GM12878 (cell line): Measurements from ENCODE around the gene SLC35D2.

Experiments used
- CTCF ChIP-seq, 3 experiments: IDR thresholded peaks in 2 of 3; conservative IDR thresholded peaks in 1 of 3; 2 replicates each; pipeline ENCODE4 v1.5.1; 2011; ENCODE audit warnings: low read depth in 3 of 3, low read length in 3 of 3, mild to moderate bottlenecking in 3 of 3, control low read depth in 2 of 3, moderate library complexity in 2 of 3, inconsistent platforms in 1 of 3, mixed read lengths in 1 of 3; ENCODE audit not compliant: control insufficient read depth in 2 of 3, insufficient read depth in 1 of 3; ENCODE audit errors: extremely low read depth in 1 of 3
- EZH2 ChIP-seq: IDR thresholded peaks from 2 replicates; pipeline ENCODE4 v1.6.1; 2012; ENCODE audit warnings: low read depth, mild to moderate bottlenecking, control low read depth, inconsistent platforms, low read length, borderline replicate concordance; ENCODE audit not compliant: control insufficient read depth
- SP1 ChIP-seq: IDR thresholded peaks from one replicate; pipeline ENCODE4 v1.6.1; 2011; ENCODE audit warnings: low read depth, low read length
- ZNF274 ChIP-seq: IDR thresholded peaks from one replicate; pipeline ENCODE4 v1.8.0; 2011; ENCODE audit not compliant: insufficient read length, insufficient read depth

GRCh38 chr9:96420468-96421219, 37.1 kb upstream of the SLC35D2 start:
- no peak for TF ChIP-seq ZNF274
- no peak for TF ChIP-seq SP1
- no peak for TF ChIP-seq EZH2
- TF ChIP-seq CTCF (IDR thresholded peaks at IDR 0.05 in 2 of 3, conservative IDR thresholded peaks at IDR 0.05 in 1 of 3; ENCODE audit: control insufficient read depth in 2 of 3, extremely low read depth in 1 of 3, insufficient read depth in 1 of 3, low read depth in 3 of 3, low read length in 3 of 3) = no peak
